B cell (primary cell): Measurements from ENCODE around the gene TBX15. TPM values are rescaled to one million over a fixed set of nuclear protein-coding genes. Genes with fewer than 3 reads are reported as not detected.

ENCODE experiments used
- ATAC-seq: fragments of 200-7000 bp; cut with Tn5 transposase; one replicate; pipeline ENCODE4 v1.10.0; 2021; ENCODE audit warnings: low read depth, mild to moderate bottlenecking, moderate number of reproducible peaks, moderate library complexity
- CTCF ChIA-PET: fragments of 350-600 bp; sonication (Branson Sonifier 250); formaldehyde crosslinking; loops from one replicate; lab custom pipeline; 2021; ENCODE audit warnings: antibody characterized with exemption, inconsistent platforms; lab: Charles Lee
- POLR2A ChIA-PET: fragments of 350-600 bp; sonication (Branson Sonifier 250); formaldehyde crosslinking; loops from one replicate; lab custom pipeline; 2021; ENCODE audit warnings: antibody characterized with exemption; lab: Charles Lee
- DNase-seq: peaks from one replicate; pipeline ENCODE4 v3.0.0; 2013
- H2AFZ ChIP-seq: 2 replicates; pipeline ENCODE4 v1.6.1; 2012; ENCODE audit warnings: mild to moderate bottlenecking, low read depth, low read length; ENCODE audit not compliant: insufficient read depth, poor library complexity, severe bottlenecking
- H3K27ac ChIP-seq, 2 donors: 1 replicate in 1 of 2; 2 replicates in 1 of 2; pipeline ENCODE4 v1.5.1; 2012 to 2013; ENCODE audit warnings: low read length in 2 of 2, mild to moderate bottlenecking in 2 of 2, moderate library complexity in 1 of 2
- H3K27me3 ChIP-seq, 4 experiments: fragments of 200-600 bp in 1 of 4; sonication (generic) in 1 of 4; replicated peaks in 1 of 4; 1 replicate in 2 of 4; 2 replicates in 2 of 4; pipeline versions ENCODE4 v1.6.1 to v1.7.0; 2013 to 2016; ENCODE audit warnings: low read length in 3 of 4, mild to moderate bottlenecking in 2 of 4, mixed read lengths in 1 of 4, moderate library complexity in 1 of 4; ENCODE audit not compliant: insufficient read depth in 4 of 4, control insufficient read depth in 3 of 4; ENCODE audit errors: control extremely low read depth in 1 of 4
- H3K36me3 ChIP-seq, 2 experiments: replicated peaks in 1 of 2; 1 replicate in 1 of 2; 2 replicates in 1 of 2; pipeline versions ENCODE4 v1.6.1 to v1.7.1; 2013; ENCODE audit warnings: low read length in 1 of 2; ENCODE audit not compliant: insufficient read depth in 2 of 2, control insufficient read depth in 1 of 2; ENCODE audit errors: control extremely low read depth in 1 of 2, extremely low read depth in 1 of 2
- H3K4me1 ChIP-seq, 2 donors: fragments of 200-600 bp in 1 of 2; sonication (generic) in 1 of 2; 1 replicate in 1 of 2; 2 replicates in 1 of 2; pipeline versions ENCODE4 v1.5.1 to v1.6.1; 2013 to 2017; ENCODE audit warnings: low read length in 2 of 2; ENCODE audit not compliant: control insufficient read depth in 2 of 2, insufficient read depth in 2 of 2
- H3K4me2 ChIP-seq: replicated peaks from 2 replicates; pipeline ENCODE3; 2012; ENCODE audit warnings: mild to moderate bottlenecking, low read depth, low read length; ENCODE audit not compliant: poor library complexity, severe bottlenecking
- H3K4me3 ChIP-seq, 5 experiments: fragments of 200-600 bp in 1 of 5; sonication (generic) in 1 of 5; 1 replicate in 3 of 5; 2 replicates in 2 of 5; pipeline versions ENCODE4 v1.5.1 to v1.7.0; 2011 to 2016; ENCODE audit warnings: low read length in 4 of 5, mild to moderate bottlenecking in 4 of 5, low read depth in 2 of 5, control low read depth in 1 of 5, moderate library complexity in 1 of 5; ENCODE audit not compliant: insufficient read depth in 1 of 5; ENCODE audit errors: control extremely low read depth in 1 of 5, extremely low read depth in 1 of 5
- H3K79me2 ChIP-seq: fragments of 200-600 bp; sonication (generic); one replicate; pipeline ENCODE4 v1.6.0; 2016; ENCODE audit warnings: low read length; ENCODE audit not compliant: control insufficient read depth, insufficient read depth
- H3K9ac ChIP-seq: fragments of 200-600 bp; sonication (generic); 2 replicates; pipeline ENCODE4 v1.6.1; 2017; ENCODE audit warnings: mild to moderate bottlenecking, low read length, moderate library complexity
- H3K9me3 ChIP-seq, 3 donors: one replicate each; pipeline versions ENCODE4 v1.6.1 to v1.7.1; 2013; ENCODE audit warnings: low read length in 2 of 3; ENCODE audit not compliant: control insufficient read depth in 2 of 3, insufficient read depth in 1 of 3; ENCODE audit errors: control extremely low read depth in 1 of 3
- H4K20me1 ChIP-seq: 2 replicates; pipeline ENCODE4 v1.6.0; 2012; ENCODE audit warnings: mild to moderate bottlenecking, low read length; ENCODE audit not compliant: insufficient read depth, control insufficient read depth, poor library complexity, severe bottlenecking
- H3K27ac Mint-ChIP-seq: one replicate; pipeline ENCODE4 v1.8.0; 2021; ENCODE audit warnings: mixed read lengths
- H3K27me3 Mint-ChIP-seq: one replicate; pipeline ENCODE4 v1.8.0; 2021; ENCODE audit warnings: mixed read lengths
- H3K4me1 Mint-ChIP-seq: one replicate; pipeline ENCODE4 v1.8.0; 2021; ENCODE audit warnings: mixed read lengths
- H3K4me3 Mint-ChIP-seq: one replicate; pipeline ENCODE4 v1.8.0; 2021; ENCODE audit warnings: mixed read lengths
- H3K9me3 Mint-ChIP-seq: one replicate; pipeline ENCODE4 v1.8.0; 2022; ENCODE audit warnings: mixed read lengths; ENCODE audit not compliant: insufficient read depth
- CTCF ChIP-seq: fragments of 200-600 bp; IDR thresholded peaks from one replicate; pipeline ENCODE4 v1.8.0; 2022; ENCODE audit warnings: antibody characterized with exemption, mild to moderate bottlenecking
- EZH2 ChIP-seq: IDR thresholded peaks from 2 replicates; pipeline ENCODE4 v1.6.1; 2012; ENCODE audit warnings: borderline replicate concordance, low read depth, mild to moderate bottlenecking, moderate library complexity, low read length; ENCODE audit not compliant: insufficient read depth, poor library complexity, severe bottlenecking
- WGBS: methylation state at CpG from one replicate; pipeline ENCODE4 v1.1.5; 2013; ENCODE audit warnings: missing lambda C conversion rate; ENCODE audit not compliant: insufficient coverage; 5-methylcytosine and 5-hydroxymethylcytosine counted together
- intact Hi-C: fragments of 100-400 bp; cut with micrococcal nuclease; formaldehyde crosslinking; loops from one replicate; pipeline ENCODE4 v1.10.0; 2022
- polyA plus RNA-seq: library from polyadenylated mRNA; depleted of rRNA; stranded (reverse); fragments of >200 nt; gene quantifications from 2 replicates; pipeline ENCODE4 v1.2.3, GENCODE V29; 2012
- total RNA-seq, 2 donors: library from RNA; stranded (reverse); fragments of 120-200 nt in 1 of 2; gene quantifications; 1 replicate in 1 of 2; 2 replicates in 1 of 2; pipeline versions ENCODE4 v1.2.3 to v1.2.4, GENCODE V29; 2013 to 2022

The TBX15 gene
- total and polyA plus RNA-seq, 2 donors (not counting 1 experiment from before 2014, with no cell fraction given): 0.03 to 0.15 TPM

- intact Hi-C loops: loop anchor here (2.0 kb wide), 1 partner anchor 24 kb away; no protein-coding TSS in a partner anchor
- Histone ChIP-seq H2AFZ (no peak overlapping the region), H3K4me2 (no peak overlapping the region), H3K36me3 (no peaks in the 10 kb centered on the region), H3K4me1 (peaks cover 18 to 19% of the 10 kb centered on the region in 2 donors), H3K27me3 (peaks cover 3 to 53% (median 47%) of the 10 kb centered on the region in 4 experiments), H4K20me1 (no peaks in the 10 kb centered on the region), H3K9ac (no peak overlapping the region), H3K27ac (no peak overlapping the region), H3K4me3 (no peak overlapping the region), H3K79me2 (no peaks in the 10 kb centered on the region), H3K9me3 (peaks cover 0 to 31% (median 3%) of the 10 kb centered on the region in 3 donors)
- H3K27ac Mint-ChIP-seq: no peak overlapping the region
- no peak for ATAC-seq
- H3K4me1 Mint-ChIP-seq: peaks cover 17% of the 10 kb centered on the region
- no peak for TF ChIP-seq EZH2
- TF ChIP-seq CTCF: no peak
- H3K27me3 Mint-ChIP-seq: peaks cover 61% of the 10 kb centered on the region
- peaks cover 6% of the 10 kb centered on the region for H3K9me3 Mint-ChIP-seq
- DNase-seq: no peak
- ChIA-PET POLR2A (no interaction called here), CTCF (interaction anchor here (0.8 to 2.0 kb wide), 5 partner anchors 23 to 861 kb away, joined by 3 to 15 read pairs (median 8); no protein-coding TSS in a partner anchor)
- 17% methylated on average over 1 of the region's 2 CpGs for WGBS
- no peak overlapping the region for H3K4me3 Mint-ChIP-seq
Measured at GRCh38 chr1:119009312-119009655, 21.1 kb upstream of the TBX15 start.
